ENCODE data around the gene SCG3. TPM values are rescaled to one million over a fixed set of nuclear protein-coding genes. Genes with fewer than 3 reads are reported as not detected.
A peak's percentile ranks its signal among the peaks of the same experiment; 100 is the strongest.

SCG3 gene
- polyA plus RNA-seq, 1 donor from 2014 or later: 68.7 TPM

DNA sequence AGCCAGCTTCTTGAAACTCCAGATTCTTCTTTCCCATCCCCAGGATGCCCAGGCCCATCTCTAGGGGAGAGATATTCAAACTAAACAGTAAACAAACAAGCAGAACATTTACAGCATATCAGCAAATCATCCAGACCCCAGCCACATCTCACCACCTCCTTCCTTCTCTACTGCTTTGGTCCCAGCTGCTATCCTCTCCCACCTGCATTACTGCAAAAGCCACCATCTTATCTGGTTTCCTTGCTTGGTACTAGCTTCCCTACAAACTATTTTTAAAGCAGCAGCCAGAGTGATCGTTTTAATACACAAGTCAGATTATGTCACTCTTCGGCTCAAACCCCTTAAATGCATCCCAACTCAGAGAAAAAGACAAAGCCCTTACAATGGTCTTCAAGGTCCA is 51.3 kb downstream of the SCG3 start:
- Histone ChIP-seq H4K20me1 (ENCODE audit: insufficient read depth) (no peaks in the 10 kb centered on the region), H3K36me3 (ENCODE audit: insufficient read depth, low read length) (no peaks in the 10 kb centered on the region), H3K27ac (ENCODE audit: low read length) (no peak overlapping the region), H3K9ac (ENCODE audit: low read length) (no peak overlapping the region), H3K9me3 (ENCODE audit: low read length) (no peaks in the 10 kb centered on the region), H3F3A (ENCODE audit: insufficient read depth, low read length, poor library complexity, severe bottlenecking) (no peaks in the 10 kb centered on the region), H3K9me2 (ENCODE audit: insufficient read depth, low read length) (no peaks in the 10 kb centered on the region), H3K4me2 (ENCODE audit: low read length) (no peak overlapping the region), H2AFZ (ENCODE audit: low read depth, low read length) (no peak overlapping the region), H3K4me3 (ENCODE audit: low read length) (no peak overlapping the region), H3K79me2 (replicated peaks; ENCODE audit: insufficient read depth, low read length) (no peaks in the 10 kb centered on the region), H3K27me3 (ENCODE audit: insufficient read depth, low read depth, low read length) (no peaks in the 10 kb centered on the region)
- TF ChIP-seq, protein P1, sequence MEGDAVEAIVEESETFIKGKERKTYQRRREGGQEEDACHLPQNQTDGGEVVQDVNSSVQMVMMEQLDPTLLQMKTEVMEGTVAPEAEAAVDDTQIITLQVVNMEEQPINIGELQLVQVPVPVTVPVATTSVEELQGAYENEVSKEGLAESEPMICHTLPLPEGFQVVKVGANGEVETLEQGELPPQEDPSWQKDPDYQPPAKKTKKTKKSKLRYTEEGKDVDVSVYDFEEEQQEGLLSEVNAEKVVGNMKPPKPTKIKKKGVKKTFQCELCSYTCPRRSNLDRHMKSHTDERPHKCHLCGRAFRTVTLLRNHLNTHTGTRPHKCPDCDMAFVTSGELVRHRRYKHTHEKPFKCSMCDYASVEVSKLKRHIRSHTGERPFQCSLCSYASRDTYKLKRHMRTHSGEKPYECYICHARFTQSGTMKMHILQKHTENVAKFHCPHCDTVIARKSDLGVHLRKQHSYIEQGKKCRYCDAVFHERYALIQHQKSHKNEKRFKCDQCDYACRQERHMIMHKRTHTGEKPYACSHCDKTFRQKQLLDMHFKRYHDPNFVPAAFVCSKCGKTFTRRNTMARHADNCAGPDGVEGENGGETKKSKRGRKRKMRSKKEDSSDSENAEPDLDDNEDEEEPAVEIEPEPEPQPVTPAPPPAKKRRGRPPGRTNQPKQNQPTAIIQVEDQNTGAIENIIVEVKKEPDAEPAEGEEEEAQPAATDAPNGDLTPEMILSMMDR (IDR thresholded peaks at IDR 0.05; ENCODE audit: poor library complexity, severe bottlenecking): no peak
- TF ChIP-seq EP300 (conservative IDR thresholded peaks at IDR 0.05; ENCODE audit: poor library complexity, severe bottlenecking) (no peak), TAF1 (IDR thresholded peaks at IDR 0.05; ENCODE audit: low read depth) (no peak), MXI1 (conservative IDR thresholded peaks at IDR 0.05; ENCODE audit: poor library complexity, severe bottlenecking) (no peak), SMC3 (conservative IDR thresholded peaks at IDR 0.05; ENCODE audit: poor library complexity) (no peak), EZH2 (IDR thresholded peaks at IDR 0.05; ENCODE audit: borderline replicate concordance, insufficient read depth, low read length, poor library complexity, severe bottlenecking) (no peak), RAD21 (conservative IDR thresholded peaks at IDR 0.05) (no peak), POLR2AphosphoS5 (IDR thresholded peaks at IDR 0.05) (no peak)
- TF ChIP-seq, protein P2, sequence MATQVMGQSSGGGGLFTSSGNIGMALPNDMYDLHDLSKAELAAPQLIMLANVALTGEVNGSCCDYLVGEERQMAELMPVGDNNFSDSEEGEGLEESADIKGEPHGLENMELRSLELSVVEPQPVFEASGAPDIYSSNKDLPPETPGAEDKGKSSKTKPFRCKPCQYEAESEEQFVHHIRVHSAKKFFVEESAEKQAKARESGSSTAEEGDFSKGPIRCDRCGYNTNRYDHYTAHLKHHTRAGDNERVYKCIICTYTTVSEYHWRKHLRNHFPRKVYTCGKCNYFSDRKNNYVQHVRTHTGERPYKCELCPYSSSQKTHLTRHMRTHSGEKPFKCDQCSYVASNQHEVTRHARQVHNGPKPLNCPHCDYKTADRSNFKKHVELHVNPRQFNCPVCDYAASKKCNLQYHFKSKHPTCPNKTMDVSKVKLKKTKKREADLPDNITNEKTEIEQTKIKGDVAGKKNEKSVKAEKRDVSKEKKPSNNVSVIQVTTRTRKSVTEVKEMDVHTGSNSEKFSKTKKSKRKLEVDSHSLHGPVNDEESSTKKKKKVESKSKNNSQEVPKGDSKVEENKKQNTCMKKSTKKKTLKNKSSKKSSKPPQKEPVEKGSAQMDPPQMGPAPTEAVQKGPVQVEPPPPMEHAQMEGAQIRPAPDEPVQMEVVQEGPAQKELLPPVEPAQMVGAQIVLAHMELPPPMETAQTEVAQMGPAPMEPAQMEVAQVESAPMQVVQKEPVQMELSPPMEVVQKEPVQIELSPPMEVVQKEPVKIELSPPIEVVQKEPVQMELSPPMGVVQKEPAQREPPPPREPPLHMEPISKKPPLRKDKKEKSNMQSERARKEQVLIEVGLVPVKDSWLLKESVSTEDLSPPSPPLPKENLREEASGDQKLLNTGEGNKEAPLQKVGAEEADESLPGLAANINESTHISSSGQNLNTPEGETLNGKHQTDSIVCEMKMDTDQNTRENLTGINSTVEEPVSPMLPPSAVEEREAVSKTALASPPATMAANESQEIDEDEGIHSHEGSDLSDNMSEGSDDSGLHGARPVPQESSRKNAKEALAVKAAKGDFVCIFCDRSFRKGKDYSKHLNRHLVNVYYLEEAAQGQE (IDR thresholded peaks at IDR 0.05; ENCODE audit: borderline replicate concordance): no peak

DNA sequence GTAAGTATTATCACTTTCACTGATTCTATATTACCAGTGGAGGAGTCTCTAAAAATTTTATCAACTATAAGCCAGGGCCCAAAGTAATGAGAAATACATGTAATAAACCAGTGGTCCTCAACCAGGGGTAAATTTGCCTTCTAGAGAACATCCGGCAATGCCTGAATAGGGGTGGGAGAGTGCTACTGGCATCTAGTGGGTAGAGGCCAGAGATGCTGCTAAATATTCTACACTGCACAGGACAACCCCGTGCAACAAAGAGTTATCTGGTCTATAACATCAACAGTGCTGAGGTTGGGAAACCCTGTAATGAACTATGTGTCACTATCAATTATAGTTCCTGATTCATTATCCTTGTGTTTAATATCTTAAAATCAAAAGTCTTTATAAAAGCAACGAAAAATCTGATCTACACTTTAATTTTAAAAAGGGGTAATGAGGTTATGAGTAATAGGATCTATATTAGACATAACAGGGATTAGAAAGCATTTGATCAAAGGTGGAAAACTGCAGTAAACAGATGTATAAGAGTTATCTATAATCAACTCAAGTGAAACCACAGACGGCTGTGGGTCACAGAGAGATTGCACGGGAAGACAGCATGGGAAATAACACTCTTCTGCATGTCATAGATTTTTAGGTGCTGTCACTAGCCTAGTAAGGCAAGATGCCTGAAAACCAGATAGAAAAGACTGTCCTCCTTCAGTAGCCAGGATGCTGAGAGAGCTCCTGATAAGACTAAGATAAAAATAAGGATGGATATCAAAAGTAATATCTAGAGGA is 54.1 kb downstream of the SCG3 start:
- Histone ChIP-seq H3K4me2 (ENCODE audit: low read length) (no peak overlapping the region), H2AFZ (ENCODE audit: low read depth, low read length) (no peak overlapping the region), H3K27ac (ENCODE audit: low read length) (no peak overlapping the region), H3K27me3 (ENCODE audit: insufficient read depth, low read depth, low read length) (peaks cover 13% of the 10 kb centered on the region), H3K9me3 (ENCODE audit: low read length) (no peaks in the 10 kb centered on the region), H3K9ac (ENCODE audit: low read length) (no peak overlapping the region), H3K36me3 (ENCODE audit: insufficient read depth, low read length) (no peaks in the 10 kb centered on the region), H4K20me1 (ENCODE audit: insufficient read depth) (no peaks in the 10 kb centered on the region), H3K4me3 (ENCODE audit: low read length) (peak overlapping the region; percentile 71), H3K9me2 (ENCODE audit: insufficient read depth, low read length) (no peaks in the 10 kb centered on the region), H3F3A (ENCODE audit: insufficient read depth, low read length, poor library complexity, severe bottlenecking) (no peaks in the 10 kb centered on the region), H3K79me2 (replicated peaks; ENCODE audit: insufficient read depth, low read length) (no peaks in the 10 kb centered on the region)
- TF ChIP-seq TAF1 (IDR thresholded peaks at IDR 0.05; ENCODE audit: low read depth) (no peak), EZH2 (IDR thresholded peaks at IDR 0.05; ENCODE audit: borderline replicate concordance, insufficient read depth, low read length, poor library complexity, severe bottlenecking) (no peak), EP300 (conservative IDR thresholded peaks at IDR 0.05; ENCODE audit: poor library complexity, severe bottlenecking) (no peak), SMC3 (conservative IDR thresholded peaks at IDR 0.05; ENCODE audit: poor library complexity) (no peak), RAD21 (conservative IDR thresholded peaks at IDR 0.05) (no peak), POLR2AphosphoS5 (IDR thresholded peaks at IDR 0.05) (no peak), MXI1 (conservative IDR thresholded peaks at IDR 0.05; ENCODE audit: poor library complexity, severe bottlenecking) (no peak)
- TF ChIP-seq, protein P2 (IDR thresholded peaks at IDR 0.05; ENCODE audit: borderline replicate concordance): no peak
- TF ChIP-seq, protein P1 (IDR thresholded peaks at IDR 0.05; ENCODE audit: poor library complexity, severe bottlenecking): no peak

Data from neural cell (in vitro differentiated cells).